NCI-H1436 (cell line): ENCODE measurements around the gene EPHB1.
A peak's percentile ranks its signal among the peaks of the same experiment; 100 is the strongest.

ENCODE experiments used
- DNase-seq: peaks from one replicate; lab custom pipeline; 2025; lab: John Stamatoyannopoulos, UW

The EPHB1 gene

DNA sequence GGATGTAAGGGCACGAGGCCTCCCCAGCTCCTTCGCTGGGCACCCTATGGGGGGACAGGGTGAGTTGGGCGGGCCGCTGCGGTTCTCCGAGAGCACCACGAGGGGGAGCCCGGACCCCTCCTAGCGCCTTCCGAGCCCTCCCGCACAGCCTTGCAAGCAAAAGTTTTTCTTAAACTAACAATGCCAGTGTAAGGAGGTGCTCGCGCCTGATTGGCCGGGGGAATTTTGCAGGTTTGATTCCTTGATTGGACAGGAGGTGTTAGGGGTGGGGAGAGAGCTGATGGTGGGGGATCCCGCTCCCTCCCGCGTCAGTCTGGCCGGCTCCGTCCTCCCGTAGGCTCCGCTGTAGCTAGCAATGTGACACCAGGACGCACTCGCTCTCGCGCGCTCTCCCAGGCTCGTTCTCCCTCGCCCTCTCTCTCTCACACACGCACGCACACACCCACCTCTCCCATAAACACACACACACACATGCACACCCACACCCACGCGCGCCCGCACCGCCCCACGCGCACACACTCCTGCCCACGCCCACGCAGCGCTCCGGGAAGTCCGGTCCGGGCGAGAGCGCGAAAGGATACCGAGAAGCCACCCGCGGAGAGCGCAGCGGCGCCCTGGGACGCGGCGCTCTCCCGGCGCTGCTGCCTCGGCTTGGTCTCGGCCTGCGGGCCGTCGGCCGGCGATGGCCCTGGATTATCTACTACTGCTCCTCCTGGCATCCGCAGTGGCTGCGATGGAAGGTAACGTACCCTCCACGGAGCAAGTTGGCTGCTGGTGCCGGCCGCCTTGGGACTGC is at the start of gene EPHB1:
Gene EPHB1 (plus strand): TSS at position 311 of the 796 bp plus-strand sequence.
- peak; percentile 98 for DNase-seq

DNA sequence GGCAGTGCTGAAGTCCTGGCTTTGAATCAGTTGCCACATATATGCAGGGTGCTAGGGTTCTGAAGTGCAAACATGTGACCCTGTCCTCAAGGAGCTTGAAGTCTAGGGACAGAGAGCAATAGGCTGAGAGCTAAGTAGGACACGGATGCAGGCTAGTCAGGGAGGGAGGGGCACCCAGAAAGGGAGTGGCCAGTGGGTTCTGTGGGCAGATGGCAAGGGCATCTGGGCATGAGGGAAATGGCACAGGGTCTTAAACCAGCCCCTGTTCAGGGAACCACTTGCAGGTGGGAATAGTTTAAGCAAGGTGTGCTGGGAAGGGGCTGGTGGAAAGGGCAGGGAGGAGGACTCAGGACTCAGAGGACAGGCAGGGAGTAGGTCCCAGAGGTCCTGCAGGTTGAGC is 46.4 kb upstream of the EPHB1 start:
- DNase-seq = no peak

DNA sequence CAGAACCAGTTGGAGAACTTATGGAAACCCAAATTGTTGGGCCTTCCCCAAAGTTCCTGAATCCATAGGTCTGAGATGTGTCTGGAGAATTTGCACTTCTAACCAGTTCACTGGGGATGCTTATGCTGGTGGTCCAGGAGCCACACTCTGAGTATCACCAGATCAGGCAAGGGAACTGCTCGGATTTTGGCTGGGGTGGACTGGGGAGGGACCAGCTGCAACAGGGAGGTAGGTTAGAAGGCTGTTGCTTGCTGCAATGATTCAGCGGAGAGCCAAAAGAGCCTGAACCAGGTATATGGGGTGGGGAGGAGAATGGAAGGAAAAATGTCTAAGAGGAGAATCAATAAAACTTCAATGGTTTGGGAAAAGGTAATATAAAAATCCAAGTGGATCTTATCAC is 45.9 kb upstream of the EPHB1 start:
- no peak for DNase-seq

DNA sequence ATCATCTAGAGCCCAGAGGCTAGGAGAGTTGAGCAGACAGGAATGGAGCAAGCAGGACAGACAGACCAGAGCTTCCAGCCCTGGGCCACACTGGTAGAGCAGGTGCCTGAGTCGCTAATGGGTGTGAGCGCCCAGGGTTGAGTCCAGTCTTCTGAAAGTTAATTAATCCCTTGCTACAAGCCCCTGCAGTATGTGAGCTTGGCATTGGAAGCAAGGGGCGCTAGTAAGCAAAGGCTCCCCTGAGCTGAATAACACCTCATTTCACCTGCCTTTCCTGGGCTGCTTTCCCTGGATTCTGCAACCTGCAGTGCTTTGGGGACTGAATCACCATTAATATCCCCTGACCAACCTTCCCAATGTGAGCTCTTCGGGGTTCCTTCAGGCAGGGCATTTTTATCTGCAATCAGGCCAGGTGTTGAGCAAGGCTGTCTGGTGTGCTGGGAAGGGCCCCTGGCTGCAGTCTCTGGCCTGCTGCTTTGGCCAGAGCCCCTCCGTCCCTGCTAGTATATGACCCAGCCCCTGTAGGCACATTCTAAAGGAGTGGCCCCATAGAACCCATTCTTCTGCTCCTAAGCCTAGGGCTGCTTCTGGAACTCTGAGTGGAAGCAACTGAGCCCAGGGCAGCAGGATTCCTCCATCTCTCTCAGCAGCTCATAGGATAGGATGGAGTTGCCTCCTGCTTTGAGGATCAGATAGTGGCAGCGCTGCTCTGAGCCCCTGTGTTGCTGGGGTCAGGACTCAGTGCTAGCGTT is 45.1 kb upstream of the EPHB1 start:
- no peak for DNase-seq

DNA sequence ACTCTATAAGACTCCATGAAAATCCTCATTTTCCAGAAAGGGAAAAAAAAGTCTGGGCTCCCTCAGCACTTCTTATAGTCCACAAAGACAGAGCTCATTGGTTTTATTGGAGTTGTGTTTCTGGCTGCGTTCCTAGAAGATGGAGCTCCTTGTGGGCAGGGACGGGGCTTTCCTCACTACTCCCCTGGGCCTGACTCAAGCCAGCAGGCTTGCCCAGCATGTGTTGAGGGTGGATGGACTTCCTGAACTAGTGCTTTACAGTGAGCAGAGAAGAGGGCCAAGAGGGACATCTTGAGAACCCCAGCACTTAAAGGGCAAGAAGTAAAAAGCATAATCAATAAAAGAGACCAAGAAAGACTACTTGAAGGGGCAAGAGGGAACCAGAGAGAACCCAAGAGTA is 43.2 kb upstream of the EPHB1 start:
- DNase-seq = no peak

DNA sequence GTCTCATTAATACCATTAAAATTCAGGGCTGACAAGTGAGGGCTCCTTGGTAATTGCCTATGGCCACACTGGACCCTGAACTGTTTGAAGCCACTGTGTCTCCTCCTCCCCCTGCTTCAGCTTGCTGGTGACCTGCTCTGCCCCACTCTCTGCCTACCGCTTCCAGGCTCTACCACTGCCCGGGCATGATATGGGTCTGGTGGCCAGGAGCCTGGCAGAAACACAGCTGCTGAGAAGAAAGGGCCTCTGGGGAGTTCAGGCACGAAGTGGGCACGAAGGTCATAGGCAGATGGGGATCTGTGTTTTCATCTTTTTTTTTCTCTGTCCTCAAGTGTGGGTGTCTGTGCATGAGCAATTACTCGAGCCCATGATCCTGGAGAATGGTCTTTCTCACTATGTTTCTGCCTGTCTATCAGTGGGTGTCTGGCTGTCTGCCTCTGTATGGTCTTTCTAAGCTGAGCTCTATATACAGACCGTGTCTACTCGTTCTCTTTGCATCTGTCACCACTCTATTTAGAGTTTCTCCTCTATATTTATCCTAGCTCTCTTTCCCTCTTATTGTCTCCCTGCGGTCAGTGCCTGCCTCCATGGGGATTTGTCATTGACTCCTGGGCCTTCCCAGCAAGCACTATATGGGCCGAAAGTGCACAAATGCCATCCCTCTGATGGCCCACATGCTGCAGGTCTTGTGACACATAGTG is 42.1 kb upstream of the EPHB1 start:
- DNase-seq = no peak

DNA sequence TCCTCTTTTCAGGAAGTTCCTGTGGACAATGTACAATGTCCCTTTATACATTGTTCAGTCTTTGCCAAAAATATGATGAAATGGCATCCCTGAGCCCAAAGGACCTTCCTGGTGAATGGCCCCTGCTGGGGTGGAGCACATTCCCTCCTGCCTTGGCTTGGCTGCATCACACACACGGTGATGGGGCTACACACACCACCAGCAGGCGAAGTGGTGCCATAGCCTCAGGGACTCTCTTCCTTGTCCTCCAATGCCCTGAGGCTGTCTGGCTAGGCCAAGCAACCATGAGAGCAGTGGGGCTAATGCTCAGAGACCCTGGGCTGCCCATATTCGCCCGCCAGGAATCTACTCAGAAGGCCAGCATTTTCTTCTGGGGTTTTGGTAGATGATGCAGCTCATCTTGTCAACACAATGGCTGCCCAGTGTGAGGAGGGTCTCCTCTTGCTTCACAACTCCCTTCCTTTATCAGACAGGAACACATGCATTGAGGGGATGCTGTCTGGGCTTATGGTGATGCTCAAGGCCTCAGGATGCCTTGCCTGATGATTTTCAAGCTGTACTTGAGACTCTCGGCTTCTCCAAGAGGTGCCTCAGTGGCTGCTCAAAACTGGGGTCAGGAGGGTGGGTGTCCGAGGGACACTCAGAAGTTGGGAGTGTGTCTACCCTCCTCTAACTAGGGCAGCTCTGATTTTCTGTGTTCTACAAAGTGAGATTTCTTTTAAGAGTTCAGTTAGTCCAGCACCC is 40.9 kb upstream of the EPHB1 start:
- DNase-seq = no peak

DNA sequence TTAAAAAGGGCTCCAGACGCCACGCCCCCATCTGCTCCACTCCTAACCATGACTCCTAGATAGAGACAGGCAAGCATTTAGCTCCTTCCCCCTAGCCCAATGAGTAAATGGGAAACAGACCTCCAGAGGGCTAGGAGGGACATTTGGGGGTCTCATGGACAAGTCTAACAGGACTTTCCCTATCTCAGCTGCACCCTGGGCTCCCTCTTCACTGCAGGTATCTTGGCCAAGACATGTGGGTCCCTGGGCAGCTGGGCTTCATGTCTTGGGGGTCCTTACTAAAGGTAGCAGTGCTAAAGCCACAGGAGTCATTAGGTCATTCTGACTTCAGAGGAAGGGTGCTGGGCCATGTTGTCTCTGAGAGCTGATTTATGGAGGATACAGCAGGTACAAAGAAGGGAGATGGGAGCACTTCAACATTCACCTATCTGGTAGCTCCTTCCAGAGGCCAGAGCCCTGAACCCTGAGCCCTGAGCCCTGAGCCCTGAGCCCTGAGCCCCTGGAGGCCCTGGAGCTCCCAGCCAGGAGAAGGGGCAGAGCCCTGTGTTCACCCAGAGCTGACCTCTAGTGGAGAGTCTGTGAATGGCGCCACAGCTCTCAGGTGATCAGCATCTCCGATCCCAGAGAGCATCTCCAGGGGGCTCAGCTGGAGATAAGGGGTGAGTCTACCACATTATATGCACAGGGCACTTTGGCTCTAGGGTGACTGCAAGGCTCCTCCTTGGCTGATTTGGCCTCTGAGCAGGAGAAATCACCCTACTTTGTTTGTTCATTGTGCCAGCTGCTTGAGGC is 40.1 kb upstream of the EPHB1 start:
- peak; percentile 47 for DNase-seq

DNA sequence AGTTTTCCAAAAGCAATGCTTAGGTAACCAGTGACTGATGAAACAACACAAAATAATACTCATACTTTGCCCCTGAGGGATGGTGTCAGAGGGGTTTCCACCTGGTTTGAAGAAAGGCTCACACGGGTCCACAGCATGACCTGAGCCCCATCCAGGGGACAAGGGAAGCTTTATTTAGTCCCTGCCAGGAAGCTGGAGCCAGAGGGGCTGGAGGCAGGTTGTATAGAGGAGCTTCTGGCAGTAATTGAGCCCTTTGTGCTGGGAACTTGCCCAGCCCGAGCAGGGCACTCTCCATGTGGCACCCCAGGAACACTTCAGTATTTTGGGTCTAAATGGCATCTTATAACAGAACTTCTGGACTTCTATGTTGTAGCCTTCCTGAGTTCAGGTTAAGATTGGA is 39.2 kb upstream of the EPHB1 start:
- no peak for DNase-seq

DNA sequence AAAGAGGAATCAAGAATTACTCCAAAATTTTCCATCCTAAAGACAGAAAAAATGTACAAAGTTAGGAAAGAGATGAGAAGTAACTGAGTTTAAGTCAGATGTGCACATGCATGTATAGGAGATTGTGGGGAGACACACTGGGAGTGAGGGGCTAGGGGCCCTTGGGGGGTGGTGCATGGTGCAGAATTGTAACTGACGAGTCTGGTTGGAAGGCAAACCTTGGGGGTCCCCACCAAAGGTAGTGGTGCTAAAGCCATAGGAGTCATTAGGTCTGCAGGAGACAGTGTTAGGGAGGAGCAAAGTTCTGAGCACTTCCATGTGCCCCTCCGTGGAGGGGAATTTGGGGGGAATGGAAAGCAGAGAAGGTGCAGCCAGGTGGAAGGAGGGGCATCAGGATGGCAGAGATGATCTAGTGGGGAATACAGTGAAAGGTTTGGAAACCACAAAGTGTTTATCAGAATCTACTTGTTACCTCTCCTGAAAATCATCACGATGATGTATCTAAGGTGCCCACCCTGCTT is 37.5 kb upstream of the EPHB1 start:
- DNase-seq = no peak

DNA sequence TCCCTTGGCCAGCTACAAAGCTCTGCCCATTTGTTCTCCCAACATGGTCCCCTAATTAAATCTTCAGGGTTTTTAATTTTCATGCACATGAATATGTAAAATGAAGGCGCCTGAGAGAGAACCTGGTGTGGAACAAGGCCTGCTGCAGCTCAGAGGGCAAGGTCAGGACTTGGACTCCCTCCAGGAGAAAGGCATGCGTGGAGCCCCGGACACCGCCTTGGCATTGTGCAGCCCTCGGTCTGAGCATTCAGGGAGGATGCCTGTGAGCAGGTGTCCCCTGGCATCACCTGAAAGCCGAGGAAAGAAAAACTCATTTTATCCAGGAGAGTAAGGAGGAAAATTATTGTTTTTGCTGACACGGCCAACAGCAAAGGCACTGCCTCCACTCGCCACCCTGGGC is 33.8 kb upstream of the EPHB1 start:
- DNase-seq = no peak

DNA sequence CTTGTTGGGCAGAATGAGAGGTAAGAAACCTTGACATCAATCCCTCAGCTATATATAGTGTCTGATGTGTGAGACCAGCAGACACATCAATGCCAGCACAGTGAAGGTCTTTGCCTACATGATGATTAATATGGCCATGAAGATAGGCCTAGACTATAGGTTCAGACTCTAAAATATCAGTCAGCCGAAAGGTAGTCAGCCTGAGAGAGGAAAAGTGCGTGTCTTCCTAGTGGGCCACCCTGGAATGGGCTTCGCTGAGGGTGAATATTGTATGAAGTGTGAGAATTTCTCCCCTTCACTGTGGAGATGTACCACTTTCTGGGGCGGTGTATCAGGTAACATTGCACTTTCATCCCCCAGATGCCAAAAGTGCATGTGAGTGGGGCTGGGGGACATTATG is 33.0 kb upstream of the EPHB1 start:
- DNase-seq = no peak

DNA sequence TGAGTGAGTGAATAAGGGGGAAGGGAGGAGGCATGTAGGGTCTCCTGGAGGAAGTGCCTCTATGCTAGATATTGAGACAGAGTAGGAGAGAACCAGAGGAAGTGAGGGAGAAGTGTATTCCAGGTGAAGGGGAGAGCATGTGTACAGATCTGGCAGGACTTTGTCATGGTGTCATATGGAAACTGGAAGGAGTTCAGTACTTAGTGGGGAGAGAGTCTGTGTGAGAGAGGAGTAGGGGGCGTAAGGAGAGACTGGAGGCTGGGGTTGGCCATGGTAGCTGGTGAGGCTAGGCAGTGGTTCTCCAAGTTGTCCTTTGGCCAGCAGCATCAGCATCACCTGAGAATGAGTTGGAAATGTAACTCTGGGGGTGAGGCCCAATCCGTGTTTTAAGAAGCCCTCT is 29.6 kb upstream of the EPHB1 start:
- no peak for DNase-seq

DNA sequence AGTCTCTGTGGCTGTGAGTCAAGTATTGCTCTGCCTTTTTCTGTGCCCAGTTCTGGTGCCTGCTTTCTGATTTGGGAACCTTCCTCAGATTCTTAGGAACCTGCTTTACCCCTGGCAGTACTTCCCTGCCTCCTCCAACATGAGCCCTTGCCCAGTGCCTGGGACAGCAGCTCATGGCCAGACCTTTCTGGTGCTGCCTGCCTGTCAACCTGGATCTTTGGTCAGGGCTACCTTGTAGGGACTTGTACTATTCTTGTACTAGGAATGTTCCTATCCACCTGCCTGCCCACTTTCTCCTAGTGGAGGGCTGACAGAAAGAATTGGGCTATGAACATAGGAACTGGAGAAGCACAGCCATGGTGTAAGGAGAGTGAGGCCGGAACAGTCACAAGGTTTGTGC is 28.8 kb upstream of the EPHB1 start:
- DNase-seq = no peak

DNA sequence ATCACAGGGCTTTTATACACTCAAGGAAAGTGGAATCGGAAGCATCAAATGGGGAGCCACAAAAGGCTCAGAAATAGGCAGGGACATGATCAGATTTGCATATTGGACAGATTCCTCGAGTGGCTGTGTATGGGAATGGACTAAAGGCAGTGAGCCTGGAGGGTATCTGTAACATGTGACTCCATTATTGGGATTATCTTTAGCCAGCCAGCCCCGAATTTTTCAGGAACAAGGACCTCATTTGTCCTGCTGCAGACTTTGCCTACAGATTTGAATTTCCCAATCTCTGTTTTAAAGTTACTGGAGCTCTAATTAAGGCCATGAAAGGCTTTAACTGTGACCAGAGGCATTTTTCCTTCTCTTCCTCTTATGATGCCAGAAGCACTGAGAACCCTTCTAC is 26.9 kb upstream of the EPHB1 start:
- no peak for DNase-seq

DNA sequence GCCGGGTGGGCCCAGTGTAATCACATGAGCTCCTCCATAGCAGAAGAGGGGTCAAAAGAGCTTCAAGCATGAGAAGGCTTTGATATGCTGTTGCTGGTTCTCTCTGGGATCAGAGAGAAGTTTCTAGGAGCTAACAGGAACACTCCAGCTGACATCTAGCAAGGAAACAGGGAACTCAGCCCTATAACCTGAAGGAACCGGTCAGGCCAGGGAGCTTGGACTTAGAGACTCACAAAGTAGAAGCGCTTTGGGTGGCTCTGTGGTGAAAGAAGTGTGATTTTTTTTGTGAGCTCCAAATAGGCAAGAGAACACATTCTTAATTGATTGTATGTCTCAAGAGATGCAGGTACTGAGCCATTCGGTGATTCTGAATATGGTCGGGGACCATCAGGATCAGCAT is 26.2 kb upstream of the EPHB1 start:
- DNase-seq = no peak

DNA sequence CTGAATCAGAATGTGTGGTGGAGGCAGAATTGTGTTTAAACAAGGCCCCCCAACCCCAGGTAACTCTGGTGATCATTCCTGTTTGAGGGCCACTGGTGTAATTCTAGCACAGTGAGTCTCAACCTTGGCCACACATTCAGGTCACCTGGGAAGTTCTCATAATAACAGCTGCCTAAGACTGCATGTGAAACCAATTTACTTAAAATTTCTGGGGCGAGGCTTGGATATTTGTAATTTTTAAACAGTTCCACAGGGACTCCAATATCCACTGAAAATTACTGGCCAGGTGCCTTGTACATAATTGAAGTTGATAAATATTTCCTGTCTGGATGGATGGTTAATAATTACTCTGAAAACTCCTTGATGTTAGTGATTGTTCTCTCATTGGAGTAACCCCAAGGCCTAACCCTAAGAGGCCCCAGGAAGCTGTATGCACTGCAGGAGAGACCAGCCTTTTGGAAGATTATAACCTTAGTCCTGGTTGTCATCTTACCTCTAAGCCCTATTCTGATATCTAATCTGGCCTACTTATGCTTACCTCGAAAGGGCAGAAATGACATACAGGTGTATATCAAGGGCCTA is 25.7 kb upstream of the EPHB1 start:
- DNase-seq = no peak

DNA sequence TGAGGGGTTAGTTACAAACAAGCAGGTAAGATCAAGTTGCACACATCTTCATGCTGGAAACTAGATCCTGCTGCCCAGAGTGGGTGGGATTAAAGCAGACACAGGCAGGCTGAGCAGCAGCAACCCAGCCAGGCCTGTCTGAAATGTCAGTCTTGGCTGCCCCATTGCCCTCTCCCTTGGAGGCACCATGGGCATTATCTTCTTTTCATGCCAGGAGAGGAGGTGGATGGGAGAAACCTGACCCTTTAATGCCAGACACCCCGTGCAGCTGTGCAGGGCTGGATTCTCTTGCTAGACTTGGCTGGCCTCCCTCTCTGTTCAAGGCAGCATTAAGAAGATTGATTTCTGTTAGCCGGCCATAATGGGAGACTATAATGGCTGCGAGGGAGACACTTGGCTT is 23.0 kb upstream of the EPHB1 start:
- no peak for DNase-seq

DNA sequence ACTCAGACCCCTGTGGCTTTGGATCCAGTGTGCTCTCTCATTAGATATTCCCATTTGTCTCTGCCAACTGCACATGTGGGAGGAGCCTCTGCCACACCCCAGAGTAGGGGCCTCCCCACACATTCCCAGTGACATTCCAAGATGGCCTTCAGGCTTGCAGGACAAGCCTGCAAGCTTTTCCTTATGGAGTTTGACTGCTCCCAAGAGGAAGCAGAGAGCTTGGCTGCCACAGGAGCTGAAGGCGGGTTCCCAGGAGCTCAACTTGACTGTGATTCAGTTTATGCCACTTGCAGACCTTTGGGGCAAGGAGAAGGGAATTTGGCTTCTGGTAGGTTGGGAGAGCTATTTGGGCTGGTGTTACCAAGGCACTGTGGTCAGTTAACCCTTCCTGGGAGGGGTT is 22.5 kb upstream of the EPHB1 start:
- no peak for DNase-seq

DNA sequence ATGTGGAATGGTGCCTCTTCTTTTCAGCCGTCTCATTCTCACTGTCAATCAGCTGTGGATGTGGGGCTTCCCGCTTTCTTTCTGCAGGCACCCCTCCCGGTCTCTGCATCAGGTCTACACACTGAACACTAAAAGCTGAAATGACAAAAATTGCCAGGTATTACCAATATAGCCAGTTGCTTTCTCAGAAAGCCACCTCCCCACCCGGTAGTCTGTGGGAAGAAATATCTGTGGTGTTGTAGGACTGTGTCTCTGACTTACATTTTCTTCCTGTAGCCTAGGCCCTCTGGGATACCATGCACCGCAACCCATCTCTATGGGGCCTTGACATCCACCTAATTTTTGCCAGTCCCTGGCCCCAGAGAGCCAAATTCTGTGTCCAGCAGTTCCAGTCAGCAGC is 19.2 kb upstream of the EPHB1 start:
- no peak for DNase-seq

DNA sequence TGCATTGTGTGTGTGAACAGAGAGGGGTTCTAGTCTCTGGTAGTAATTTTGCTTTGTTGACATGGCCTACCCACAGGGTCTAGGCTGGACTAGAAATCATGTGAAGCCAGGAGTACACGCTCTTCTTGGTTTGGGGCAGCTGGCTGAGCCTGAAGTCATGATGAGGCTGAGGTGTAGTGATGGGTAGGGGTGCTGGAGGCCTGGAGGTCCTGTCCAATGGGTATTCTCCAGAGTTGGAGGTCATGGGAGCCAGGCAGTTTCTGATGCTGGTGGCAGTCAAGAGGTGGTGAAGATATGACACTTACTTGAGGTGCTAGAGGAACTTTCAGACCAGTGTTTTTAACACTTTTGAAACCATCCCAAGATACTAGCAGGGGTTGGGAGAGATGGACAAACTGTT is 18.5 kb upstream of the EPHB1 start:
- DNase-seq = no peak
